ENCODE measurements around the gene TUBA4B.
A peak's percentile ranks its signal among the peaks of the same experiment; 100 is the strongest.
"Not testable (repeated sequence)": the region's sequence is repeated elsewhere in the genome, so short reads cannot be mapped to it uniquely, and the experiment has no call there.

The TUBA4B gene

DNA sequence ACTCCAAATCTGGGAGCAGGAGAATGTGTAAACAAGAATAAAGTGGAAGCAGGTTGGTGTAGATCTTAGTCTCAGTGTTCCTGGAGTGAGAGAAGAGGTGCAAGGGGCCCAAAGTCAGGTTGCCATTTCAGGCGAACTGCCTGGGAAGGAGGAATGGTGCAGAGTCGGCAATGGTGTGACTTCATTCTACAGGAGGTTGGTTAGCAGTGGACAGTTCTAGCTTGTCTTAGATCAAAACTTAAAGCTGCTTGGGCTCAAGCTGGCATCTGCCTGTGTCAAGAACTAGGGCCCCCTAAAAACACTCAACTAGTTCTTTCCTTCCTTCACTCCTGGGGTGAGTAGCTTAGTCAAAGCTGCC is 4.2 kb upstream of the TUBA4B start:
- no peak for DNase-seq (ENCODE audit: low spot score)

DNA sequence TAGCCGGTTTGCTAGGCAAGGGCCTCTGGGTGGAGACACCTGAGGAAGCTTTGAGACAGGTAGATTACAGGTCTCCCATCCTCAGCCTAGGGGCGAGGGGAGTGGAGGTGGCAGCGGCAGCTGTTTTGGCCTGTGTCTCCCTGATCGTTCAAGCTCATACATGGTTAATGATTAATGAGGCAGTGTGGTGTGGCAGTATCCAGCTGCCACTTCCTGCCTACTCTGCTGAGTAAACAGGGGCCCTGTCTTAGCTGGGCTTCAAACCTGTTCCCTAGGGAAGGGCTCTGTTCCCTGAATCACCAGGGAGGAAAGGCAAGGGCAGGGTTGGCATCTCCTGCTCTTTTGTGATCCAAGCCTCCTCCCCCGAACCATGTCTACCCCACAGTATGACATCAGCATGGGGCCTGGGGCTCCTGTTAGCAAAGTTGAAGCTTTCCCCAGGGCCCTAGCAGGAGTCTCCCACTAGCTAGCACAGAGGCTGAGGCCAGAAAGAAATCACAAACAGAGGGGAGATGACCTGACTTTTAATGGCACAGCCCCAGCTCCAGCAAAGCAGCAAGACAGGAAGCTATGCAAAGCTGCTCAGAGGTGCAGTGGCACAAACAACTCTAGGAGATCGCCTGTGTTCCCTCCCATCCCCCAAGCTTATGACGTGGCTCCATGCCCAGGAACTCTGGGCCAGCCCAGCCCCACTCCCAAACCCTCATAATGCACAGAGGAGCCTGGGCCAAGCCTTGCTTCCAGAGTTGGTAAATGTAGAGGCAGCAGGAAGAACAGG is 3.7 kb upstream of the TUBA4B start:
- peak; percentile 89 for DNase-seq (ENCODE audit: low spot score)

DNA sequence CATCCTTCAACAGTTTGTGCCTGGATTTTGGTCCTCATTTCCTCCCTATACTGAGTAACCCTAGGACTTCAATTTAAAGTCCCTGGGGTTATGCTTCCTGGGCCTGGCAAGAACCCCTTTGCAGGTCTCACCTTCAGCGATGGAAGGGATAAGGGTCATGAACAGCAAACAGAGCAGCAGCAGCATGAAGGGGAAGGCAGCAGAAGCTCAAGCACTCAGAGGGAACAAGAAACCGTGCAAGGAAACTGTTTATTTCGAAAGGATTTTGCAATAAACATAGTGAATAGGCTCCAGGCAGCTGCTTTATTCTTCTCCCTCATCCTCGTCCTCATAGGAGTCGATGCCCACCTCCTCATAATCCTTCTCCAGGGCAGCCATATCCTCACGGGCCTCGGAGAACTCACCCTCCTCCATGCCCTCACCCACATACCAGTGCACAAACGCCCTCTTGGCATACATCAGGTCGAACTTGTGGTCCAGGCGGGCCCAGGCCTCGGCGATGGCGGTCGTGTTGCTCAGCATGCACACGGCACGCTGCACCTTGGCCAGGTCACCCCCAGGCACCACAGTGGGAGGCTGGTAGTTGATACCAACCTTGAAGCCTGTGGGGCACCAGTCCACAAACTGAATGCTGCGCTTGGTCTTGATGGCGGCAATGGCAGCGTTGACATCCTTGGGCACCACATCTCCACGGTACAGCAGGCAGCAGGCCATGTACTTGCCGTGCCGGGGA is 2.8 kb upstream of the TUBA4B start:
- no peak for DNase-seq (ENCODE audit: low spot score)

DNA sequence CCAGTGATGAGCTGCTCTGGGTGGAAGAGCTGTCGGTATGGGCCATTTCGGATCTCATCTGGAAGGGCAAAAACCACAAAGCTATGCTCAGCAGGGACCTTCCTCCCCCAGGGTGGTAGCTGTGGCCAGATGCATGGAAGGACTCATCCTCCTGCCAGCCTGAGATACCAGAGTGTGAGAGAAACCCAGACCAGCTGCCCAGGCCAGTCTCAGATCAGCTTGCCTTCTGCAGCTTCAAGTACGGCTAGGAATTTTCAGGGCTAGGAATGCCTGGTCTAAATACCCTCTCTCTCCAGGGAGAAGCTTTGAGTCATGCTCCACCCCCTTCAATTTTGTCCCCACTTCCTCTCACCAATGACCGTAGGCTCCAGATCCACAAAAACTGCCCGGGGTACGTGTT is 1.4 kb upstream of the TUBA4B start:
- no peak for DNase-seq (ENCODE audit: low spot score)

DNA sequence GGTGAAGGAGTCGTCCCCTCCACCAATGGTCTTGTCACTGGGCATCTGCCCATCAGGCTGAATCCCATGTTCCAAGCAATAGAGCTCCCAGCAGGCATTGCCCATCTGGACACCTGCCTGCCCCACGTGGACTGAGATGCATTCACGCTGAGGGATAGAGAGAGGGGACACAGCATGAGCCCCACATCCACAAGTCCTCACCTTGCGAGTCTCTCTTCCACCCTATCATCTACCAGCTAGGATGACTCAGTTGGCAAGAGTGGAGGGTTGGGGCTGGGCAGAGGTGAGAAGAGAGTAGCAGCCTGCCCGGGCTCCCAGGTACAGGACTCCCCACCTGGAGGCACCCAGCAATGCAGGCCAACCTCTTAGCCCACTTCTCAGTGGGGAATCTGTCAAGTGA is 959 bp upstream of the TUBA4B start:
- DNase-seq (ENCODE audit: low spot score) = no peak

DNA sequence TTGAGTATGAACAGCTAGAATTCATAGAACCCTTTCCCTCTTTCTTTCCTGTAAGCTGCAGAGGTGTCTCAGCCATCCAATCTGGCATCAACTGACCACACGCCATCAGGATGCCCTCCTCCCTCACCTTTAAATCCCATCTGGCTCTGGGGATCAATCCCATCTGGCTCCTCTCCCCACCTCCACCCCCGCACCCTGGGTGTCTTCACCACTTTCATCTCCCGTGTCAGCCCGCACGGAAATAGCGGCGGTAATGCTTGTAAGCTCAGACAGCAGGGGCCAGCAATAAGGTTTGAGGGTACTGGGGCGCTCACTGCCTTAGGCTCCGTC is 508 bp upstream of the TUBA4B start:
- DNase-seq (ENCODE audit: low spot score) = no peak

DNA sequence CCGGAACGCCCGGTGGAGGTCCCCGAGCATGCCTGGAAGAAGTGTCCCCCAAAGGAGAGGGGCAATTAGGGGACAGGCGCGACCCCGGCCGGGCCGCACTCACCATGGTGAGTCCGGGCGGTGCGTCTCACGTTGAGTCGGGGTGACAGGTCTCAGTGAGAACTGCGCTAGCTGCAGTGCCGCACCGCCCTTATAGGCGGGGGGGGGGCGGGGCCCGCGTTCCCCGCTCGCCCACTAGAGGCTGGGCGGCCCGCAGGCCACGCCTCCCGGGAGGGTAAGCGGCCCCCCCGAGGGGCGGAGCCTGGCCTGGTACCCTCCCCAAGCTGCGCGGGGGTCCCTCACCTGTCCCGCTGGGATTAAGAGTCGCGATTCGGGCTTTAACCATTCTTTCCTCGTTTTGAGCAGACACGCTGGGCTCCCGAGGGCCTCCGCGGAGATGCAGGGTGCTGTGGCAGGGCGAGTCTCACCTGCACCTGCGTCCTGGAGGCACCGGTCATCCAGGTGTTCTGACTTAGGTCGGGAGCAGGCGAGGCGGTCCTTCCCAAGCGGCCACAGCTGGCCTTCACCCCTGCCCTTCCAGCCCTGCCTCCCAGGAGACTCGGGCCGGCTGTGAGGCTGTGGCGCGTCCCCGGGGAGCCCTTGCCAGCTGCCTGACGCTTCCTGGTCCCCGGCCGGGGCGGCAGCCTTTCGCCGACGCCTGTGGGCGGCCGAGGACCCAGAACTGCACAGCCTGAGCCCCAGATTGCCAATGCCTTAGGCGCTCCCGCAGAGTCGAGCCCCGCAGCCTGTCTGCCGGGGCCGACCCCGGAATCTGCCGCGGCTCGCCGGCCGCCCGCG is 928 bp downstream of the TUBA4B start, which contains the start of gene TUBA4A:
Gene TUBA4A, minus strand, starts transcription at position 166 of the 837 bp plus-strand sequence. Its CDS starts 60 bp downstream, at position 106.
- DNase-seq (ENCODE audit: low spot score) = peak; percentile 87

DNA sequence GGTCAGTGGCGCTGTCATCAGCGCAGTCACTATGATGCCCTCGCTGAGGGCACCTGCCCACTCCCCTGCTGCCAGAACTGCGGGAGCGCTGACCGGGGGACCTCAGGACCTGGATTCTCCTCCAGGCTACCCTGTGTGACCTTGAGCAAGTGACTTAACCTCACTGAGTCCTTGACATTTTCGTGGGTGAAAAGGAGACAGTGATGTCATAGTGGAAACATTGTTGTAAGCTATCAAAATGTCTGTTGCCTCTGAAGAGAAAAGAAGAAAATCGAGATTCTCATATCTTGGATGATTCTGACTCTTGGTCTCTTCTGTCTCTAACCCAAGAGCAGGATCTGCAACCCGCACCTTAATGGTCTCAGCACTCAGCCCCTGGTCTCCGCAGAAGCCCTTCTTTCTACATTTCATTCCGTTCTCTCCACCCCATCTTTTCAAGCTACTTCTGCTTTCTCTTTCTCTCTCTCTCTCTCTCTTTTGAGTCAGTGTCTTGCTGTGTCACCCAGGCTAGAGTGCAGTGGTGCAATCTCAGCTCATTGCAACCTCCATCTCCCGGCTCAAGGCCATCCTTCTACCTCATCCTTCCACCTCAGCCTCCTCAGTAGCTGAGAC is 1.7 kb downstream of the TUBA4B start:
- DNase-seq (ENCODE audit: low spot score) = no peak

DNA sequence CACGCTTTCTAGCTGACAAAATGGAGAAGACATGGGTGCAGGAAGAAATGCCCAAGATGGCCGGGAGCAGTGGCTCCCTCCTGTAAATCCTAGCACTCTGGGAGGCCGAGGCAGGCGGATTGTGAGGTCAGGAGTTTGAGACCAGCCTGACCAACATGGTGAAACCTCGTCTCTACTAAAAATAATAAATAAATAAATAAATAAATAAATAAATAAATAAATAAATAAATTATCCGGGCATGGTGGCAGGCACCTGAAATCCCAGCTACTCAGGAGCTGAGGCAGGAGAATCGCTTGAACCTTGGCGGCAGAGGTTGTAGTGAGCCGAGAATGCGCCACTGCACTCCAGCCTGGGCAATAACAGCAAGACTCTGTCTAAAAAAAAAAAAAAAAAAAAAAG is 5.9 kb downstream of the TUBA4B start:
- not testable (repeated sequence) for DNase-seq (ENCODE audit: low spot score)

DNA sequence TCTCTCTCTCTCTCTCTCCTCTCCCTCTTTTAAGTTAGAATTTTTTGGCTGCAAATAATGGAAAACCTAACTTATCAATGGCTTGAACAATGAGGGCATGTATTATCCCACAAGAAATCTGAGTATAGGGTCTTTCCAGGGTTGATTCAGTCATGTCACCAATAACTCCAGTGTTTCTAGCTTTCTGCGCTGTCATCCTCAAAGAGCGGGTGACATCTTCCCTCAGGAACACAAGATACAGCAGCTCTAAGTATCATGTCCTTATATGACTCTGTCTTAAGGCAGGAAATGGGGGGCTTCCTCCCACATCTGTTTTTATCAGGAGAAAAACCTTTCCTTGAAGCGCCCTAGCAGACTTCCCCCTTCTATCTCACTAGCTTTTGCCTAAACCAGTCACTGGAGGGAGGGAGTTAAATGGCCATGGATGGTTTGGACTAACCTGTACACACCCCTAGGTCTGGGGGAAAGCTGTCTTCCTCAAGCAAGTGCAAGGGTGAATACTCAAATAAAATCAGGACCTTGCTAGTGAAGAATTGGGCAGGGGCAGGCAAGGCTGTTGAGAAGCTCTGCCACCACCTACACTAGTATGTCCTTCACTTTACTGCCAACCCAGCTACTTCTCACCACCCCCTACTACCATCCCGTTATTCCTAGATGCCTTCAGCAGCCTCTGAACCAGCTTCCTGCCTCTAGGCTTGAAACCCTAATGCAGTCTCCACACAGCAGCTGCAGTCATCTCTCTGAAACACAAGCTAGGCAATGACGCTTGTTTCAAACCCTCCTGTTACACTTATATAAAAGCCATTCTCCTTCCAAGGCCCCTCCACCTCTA is 8.2 kb downstream of the TUBA4B start:
- DNase-seq (ENCODE audit: low spot score) = no peak

DNA sequence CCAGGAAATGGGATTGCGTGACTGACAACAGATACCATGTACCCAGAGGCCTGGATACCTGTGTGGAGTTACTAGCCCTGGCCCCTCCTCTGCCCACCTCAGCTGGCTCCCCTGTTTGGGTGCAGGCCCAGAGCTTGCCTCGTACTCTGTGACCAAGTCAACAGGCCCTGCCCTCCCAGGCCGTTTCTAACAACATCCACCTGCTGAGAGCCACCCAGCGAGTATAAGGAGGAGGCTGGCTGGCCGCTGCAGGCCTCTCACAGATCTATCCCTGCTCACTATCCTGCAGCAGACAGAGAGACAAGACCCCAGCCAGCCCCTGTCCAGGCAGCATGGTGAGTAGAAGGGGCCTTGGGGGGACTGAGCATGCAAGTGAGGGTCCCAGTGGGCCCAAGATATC is 13.2 kb downstream of the TUBA4B start:
- no peak for DNase-seq (ENCODE audit: low spot score)

DNA sequence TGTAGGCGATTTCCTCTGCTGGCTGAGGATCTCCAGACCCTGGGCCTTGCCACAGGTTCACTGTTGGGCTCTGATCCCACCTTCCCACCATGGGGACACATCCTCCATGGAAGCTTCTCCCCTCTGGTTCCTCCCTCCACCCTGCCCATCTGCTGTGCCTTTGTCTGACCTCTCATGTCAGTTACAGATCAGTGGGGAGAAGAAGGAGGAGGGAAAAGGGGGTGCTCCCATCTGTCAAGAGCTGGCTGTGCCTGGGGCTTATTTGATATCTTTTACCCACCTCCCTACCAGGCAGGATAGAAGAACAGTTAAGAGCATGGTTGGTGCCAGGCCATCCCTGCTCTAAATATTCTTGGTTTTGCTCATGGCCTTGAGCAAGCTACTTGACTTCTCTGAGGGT is 13.8 kb downstream of the TUBA4B start:
- no peak for DNase-seq (ENCODE audit: low spot score)

DNA sequence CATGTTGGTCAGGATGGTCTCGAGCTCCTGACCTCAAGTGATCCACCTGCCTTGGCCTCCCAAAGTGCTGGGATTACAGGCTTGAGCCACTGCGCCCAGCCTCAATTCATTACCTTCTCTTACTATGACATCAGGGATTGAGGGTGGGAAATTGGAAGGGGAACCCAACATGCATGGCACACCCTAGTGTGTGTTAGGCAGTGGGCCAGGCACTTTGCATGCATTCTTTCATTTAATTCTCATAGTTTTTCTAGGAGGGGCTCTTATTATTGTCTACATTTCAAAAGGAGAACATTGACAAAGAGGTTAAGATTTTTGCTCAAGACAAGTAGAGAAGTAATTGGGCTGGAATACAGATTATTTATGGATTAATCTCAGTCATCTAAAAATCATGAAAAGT is 15.3 kb downstream of the TUBA4B start:
- no peak for DNase-seq (ENCODE audit: low spot score)

DNA sequence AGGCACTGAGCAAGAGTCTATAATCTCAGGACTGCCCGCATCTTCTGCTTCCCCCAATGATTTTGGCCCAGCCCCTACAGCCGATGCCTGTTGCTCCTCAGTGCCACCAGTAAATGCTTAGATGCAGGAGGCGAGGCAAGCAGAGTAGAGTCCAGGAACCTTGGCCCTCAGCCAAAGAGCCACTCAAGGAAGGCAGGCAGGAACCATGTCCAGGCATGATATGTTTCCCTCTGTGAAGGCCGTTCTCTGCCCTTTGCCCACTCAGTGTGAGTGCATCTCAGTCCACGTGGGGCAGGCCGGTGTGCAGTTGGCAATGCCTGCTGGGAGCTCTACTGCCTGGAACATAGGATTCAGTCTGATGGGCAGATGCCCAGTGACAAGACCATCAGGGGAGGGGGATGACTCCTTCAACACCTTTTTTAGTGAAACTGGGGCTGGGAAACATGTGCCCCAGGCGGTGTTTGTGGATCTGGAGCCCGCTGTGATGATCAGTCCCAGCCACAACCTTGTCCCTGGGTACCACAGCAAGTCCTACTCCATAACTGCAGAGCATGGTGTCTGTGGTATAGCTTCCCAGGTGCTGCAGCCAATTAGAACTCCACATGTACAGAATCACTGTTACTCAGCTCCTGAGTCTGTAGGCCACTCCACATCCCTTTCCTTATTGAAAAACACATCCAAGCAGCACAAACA is 16.5 kb downstream of the TUBA4B start:
- DNase-seq (ENCODE audit: low spot score) = peak; percentile 72

DNA sequence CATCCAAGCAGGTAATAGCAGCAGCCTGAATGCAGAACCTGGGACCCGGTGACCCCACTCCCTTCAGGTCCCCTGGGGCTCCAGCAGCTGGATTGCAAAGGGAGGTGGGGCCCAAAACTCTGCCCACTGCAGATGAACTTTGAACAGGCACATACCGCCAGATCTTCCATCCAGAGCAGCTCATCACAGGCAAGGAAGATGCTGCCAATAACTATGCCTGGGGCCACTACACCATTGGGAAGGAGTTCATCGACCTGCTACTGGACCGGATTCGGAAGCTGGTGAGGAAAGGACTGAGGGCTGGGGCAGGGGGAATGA is 17.0 kb downstream of the TUBA4B start:
- DNase-seq (ENCODE audit: low spot score) = no peak

DNA sequence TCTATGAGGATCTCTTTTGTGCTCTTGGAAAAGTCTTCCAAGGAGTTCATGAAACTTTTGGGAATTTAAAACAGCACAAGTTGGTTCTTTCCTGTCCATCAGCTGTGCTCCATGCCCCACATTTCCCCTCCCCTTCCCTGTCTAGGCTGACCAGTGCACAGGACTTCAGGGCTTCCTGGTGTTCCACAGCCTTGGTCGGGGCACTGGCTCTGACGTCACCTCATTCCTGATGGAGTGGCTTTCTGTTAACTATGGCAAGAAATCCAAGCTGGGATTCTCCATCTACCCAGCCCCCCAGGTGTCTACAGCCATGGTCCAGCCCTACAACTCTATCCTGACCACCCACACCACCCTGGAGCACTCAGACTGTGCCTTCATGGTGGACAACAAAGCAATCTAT is 18.0 kb downstream of the TUBA4B start:
- DNase-seq (ENCODE audit: low spot score) = no peak

DNA sequence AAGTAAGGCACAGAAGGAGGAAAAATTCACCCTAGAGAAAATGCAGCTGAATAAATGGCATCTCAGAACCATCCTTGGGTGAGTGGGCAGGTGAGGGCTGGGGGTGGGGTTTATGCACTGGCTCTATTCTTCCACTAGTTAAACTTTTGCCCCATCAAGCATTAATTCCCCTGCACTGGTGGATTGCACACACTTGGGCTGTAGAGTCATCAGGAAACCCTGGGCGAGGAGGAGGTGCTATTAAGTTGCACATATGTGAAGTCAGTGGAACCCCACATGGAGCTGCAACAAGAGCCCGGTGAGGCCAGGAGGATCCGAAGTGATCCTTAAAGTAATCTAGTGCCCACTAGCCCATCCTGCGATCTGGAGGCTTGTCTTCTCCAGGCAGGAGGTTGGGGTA is 19.3 kb downstream of the TUBA4B start:
- no peak for DNase-seq (ENCODE audit: low spot score)

DNA sequence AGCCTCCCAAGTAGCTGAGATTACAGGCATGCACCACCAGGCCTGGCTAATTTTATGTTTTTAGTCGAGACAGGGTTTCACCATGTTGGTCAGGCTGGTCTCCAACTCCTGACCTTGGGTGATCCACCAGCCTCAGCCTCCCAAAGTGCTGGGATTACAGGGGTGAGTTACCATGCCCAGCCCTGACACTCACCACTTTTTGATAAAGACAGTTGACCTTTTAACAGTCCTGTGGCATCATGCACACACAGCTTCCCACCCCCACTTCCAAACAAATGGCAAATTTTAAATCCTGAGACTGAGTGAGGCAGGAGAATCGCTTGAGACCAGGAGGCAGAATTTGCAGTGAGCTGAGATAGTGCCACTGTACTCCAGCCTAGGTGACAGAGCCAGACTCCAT is 20.0 kb downstream of the TUBA4B start:
- peak; percentile 31 for DNase-seq (ENCODE audit: low spot score)

DNA sequence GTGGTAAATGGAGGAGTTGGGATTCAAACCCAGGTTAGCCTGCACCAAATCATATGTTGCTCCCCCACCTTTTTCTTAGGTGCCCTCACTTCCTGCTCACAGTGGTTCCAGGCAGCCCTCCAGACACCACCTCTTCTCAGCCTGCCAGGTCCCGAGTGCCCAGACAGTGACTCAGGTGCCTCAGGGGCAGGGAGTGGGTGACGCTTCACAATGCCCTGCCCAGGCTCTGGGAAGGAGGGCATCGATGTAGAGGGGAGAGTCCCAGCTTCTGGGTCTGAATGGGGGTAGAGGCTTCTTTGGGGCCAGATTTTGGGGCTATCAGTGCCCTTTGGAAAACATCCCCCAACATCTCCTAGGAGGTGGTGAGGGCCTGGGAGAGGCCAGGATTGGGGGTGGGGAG is 20.9 kb downstream of the TUBA4B start:
- DNase-seq (ENCODE audit: low spot score) = peak; percentile 81

DNA sequence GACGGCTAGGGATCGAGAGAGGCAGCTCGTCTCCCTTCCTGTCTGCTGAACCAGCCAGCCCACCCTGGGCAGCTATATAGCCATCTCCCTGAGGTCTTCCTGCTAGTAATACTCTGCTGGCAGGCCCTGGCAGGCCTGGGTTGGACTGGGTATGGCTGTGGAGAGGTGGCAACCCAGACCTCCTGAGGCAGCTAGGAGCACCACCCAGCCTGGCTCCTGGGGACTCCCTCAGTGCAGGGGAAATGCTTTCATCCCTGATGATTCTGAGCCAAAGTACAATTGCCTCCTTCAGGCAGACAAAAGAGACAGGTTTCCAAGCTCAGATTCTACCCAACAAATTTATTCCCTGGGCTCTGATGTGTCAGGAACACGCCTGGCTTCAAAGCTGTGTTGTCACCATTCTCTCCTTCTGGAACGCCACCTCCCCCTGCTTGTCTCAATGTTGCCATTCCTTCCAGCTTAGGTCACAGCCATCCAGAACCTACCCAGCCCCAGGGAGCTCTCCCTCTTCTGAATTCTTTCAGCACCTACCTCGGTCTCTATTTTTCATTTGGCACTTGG is 21.4 kb downstream of the TUBA4B start:
- DNase-seq (ENCODE audit: low spot score) = peak; percentile 77
